ENCODE data around the gene SNAP25.

Gene SNAP25

GRCh38 chr20:10339609-10340008, 121.0 kb downstream of the SNAP25 start:
- DNase-seq: no peak

DNA sequence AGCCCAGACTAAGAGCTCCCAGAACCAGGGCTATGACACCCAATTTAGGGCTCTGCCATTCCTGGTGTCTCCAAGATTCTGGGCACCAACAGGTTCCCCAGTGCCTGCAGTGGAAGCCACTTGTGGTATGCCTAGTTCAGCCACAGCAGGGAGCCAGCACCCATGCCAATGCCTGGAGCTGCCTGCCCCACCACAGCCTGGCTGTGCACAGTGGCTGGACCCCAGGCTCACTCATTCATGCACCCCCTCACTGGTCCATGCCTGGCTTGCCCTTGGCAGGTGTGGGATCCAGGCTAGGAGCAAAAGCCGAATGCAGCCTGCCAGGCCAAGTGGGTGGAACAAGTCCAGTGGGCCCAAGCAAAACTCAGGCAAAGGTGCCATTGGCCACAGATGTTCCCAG, 123.5 kb downstream of the SNAP25 start:
- DNase-seq: no peak

DNA sequence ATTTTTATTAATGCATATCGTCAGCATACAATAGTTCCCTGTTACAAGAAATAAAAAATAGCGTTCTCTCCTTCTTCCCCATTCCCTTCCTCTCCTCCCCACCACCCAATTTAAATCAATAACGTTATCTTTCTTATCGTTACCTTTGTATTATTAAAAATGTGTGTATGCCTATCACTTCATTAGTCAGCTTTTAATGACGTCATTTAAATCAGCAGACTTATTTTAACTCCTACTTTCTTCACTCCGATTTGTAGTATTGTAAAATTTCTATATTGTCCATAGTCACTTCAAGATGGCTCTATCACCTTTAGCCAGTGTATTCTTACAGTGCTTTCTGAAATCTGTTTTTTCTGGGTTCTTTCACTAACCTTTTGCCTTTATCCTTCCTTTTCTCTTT, 126.3 kb downstream of the SNAP25 start:
- DNase-seq: no peak

- no peak for DNase-seq
Observed at GRCh38 chr20:10347086-10347880, 128.7 kb downstream of the SNAP25 start.

DNA sequence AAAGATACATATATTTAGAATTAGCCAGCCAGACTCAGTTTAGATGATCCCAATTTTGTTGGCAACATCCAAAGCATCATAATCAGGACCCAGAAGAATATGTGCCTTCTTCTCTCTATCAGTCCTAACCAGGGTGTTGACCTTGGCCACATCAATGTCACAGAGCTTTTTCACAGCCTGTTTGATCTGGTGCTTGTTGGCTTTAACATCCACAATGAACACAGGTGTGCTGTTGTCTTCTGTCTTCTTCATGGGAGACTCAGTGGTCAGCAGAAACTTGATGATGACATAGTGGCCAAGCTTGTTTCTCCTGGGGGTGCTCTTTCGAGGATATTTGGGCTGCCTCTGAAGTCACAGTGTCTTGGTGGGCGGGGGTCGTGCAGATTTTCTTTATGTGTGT, 130.5 kb downstream of the SNAP25 start:
- no peak for DNase-seq

- DNase-seq: no peak
Observed at GRCh38 chr20:10350188-10350842, 131.7 kb downstream of the SNAP25 start.

- DNase-seq: no peak
Observed at GRCh38 chr20:10352934-10353824, 134.5 kb downstream of the SNAP25 start.

DNA sequence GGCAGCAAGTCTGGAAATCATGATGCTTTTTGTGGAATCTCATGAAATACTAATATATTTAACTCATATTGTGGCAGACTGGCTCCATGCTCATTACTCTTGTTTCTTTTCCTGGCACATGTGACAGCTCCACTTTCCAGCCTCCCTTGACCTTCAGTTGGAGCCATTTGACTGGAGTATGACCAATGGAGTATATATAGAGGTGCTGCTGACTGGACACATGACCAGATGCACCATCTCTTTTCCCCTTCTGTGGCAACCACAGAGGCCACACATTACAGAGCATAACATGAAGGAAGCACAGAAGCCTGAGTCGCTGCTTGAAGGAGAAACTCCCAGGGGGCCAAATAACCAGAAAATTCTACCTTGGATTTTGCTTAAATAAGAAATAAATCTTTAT, 138.0 kb downstream of the SNAP25 start:
- DNase-seq: no peak
